NB4 (cell line): ENCODE data around the gene LSAMP.

Experiments
- MYC ChIP-seq: IDR thresholded peaks from 2 replicates; pipeline ENCODE4 v1.6.1; 2011; ENCODE audit warnings: low read depth, low read length
- TF ChIP-seq, protein P1 (sequence below): IDR thresholded peaks from one replicate; pipeline ENCODE4 v1.5.1; 2012; ENCODE audit warnings: low read depth, low read length

DNA sequence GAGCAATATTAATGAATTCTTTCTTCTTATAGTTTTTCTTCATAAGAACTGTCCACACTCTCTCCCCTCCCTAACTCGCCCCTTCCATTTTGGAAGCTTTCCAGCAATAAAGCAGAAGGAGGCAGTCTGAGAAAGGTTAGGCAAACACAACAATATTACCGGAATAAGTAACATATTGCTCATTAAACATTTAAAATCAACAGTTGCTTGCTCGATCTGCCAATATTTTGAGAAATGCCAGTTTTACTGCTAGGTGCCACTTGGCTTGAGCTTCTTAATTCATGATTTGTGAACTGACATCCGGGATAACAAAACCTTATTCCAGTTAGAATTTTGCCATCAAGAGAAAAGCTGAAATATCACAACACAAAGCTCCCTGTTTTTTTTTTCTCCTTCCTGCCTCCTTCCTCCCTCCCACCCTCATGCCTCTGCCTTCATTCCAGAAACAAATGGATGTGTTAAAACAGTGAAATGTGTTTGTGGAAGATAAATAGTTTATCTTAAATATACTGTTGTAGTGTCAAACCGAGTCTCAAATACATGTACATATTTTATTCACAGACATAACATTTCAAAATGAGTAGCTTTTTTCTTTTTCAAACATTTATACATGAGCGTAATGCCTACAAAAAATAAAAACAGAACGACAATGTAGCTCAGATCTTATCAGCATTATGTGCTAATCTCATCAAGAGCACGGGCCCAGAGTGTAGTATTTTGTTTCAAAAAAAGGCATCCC lies 568.2 kb downstream of the LSAMP start:
- TF ChIP-seq, protein P1, sequence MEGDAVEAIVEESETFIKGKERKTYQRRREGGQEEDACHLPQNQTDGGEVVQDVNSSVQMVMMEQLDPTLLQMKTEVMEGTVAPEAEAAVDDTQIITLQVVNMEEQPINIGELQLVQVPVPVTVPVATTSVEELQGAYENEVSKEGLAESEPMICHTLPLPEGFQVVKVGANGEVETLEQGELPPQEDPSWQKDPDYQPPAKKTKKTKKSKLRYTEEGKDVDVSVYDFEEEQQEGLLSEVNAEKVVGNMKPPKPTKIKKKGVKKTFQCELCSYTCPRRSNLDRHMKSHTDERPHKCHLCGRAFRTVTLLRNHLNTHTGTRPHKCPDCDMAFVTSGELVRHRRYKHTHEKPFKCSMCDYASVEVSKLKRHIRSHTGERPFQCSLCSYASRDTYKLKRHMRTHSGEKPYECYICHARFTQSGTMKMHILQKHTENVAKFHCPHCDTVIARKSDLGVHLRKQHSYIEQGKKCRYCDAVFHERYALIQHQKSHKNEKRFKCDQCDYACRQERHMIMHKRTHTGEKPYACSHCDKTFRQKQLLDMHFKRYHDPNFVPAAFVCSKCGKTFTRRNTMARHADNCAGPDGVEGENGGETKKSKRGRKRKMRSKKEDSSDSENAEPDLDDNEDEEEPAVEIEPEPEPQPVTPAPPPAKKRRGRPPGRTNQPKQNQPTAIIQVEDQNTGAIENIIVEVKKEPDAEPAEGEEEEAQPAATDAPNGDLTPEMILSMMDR = no peak
- TF ChIP-seq MYC = no peak
